HT-29 (cell line): Measurements from ENCODE around the gene DCST2. TPM values are rescaled to one million over a fixed set of nuclear protein-coding genes. Genes with fewer than 3 reads are reported as not detected.
"Not testable (repeated sequence)": the region's sequence is repeated elsewhere in the genome, so short reads cannot be mapped to it uniquely, and the experiment has no call there.

Experiments used
- DNase-seq: peaks from one replicate; pipeline ENCODE4 v3.0.0-alpha.2; 2015; ENCODE audit warnings: low spot score
- total RNA-seq: library from RNA; depleted of rRNA; stranded (reverse); fragments of >200 nt; shearing (Covaris generic); gene quantifications from 2 replicates; pipeline ENCODE4 v1.2.3, GENCODE V29; 2014

Gene DCST2
- total RNA-seq, 1 experiment from 2014 or later = 3.3 TPM

- peak; percentile 60 for DNase-seq
Measured at GRCh38 chr1:154998818-154999570, 34.6 kb downstream of the DCST2 start.

DNA sequence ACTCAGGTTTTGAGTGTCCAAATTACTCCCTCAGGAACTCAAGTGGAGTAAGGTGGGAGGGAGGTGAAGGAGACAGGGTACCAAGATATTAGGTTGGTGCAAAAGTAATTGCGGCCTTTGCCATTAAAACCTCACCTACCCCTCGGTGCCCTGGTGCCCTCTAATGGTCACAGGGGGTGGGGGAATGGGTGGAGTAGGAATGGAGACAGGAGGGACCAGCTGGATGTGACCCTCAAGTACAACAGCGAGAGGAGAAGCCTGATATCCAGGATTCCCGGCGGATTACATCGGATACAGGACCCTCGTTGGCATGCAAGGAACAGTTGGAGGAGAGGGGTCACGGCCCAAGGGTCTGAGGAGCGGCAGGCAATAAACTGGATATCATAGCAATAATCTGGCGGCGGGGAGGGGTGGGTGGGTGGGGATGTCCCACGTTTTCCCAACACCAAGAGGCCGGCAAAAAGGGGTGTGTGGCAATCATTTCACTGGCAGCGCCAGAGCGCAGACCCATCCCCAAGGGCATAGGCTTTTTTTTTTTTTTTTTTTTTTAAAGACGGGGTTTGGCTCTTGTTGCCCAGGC lies 35.3 kb downstream of the DCST2 start:
- no peak for DNase-seq

GRCh38 chr1:154996966-154997701 lies 36.4 kb downstream of the DCST2 start:
- DNase-seq = no peak

DNA sequence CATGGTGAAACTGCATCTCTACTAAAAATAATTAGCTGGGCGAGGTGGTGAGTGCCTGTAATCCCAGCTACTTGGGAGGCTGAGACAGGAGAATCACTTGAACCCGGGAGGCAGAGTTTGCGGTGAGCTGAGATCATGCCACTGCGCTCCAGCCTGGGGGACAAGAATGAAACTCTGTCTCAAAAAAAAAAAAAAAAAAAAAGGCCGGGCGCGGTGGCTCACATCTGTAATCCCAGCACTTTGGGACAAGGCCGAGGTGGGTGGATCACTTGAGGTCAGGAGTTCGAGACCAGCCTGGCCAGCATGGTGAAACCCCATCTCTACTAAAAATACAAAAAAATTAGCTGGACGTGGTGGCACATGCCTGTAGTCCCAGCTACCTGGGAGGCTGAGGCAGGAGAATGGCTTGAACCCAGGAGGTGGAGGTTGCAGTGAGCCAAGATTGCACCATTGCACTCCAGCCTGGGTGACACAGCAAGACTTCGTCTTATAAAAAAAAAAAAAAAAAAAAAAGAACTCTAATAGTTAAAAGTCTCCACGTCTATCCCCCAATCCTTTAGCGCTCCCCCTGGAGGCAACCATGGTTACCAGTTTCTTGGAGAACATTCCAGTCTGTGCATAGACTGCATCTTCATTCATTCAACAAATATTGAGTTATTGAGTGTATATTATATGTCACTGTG lies 38.1 kb downstream of the DCST2 start:
- peak; percentile 87 for DNase-seq

DNA sequence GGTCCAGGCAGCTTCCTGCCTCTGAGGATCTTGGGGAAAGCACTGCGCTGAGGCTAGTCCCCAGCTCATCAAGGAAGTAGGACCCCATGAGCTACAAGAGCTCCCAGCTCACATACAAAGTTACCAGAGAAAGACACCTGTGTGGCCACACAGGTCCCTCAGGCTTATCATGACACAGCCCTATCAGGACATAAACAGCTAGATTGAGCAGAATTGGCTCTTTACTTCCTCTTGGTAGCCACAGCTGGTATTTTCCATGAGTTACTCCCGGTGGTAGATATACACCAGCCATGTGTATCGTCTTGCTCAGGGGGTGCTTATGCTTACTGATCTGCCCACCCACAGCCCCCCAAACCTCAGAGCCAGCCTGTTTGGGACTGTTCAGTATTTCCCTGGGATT lies 39.0 kb downstream of the DCST2 start:
- DNase-seq = no peak

- no peak for DNase-seq
Measured at GRCh38 chr1:154994269-154994587, 39.4 kb downstream of the DCST2 start.

GRCh38 chr1:154993572-154994268 lies 39.9 kb downstream of the DCST2 start, which contains the start of gene LENEP:
Gene LENEP, plus strand, starts transcription at chr1:154993586. Its CDS starts 22 bp downstream, at chr1:154993608.
- DNase-seq = no peak

DNA sequence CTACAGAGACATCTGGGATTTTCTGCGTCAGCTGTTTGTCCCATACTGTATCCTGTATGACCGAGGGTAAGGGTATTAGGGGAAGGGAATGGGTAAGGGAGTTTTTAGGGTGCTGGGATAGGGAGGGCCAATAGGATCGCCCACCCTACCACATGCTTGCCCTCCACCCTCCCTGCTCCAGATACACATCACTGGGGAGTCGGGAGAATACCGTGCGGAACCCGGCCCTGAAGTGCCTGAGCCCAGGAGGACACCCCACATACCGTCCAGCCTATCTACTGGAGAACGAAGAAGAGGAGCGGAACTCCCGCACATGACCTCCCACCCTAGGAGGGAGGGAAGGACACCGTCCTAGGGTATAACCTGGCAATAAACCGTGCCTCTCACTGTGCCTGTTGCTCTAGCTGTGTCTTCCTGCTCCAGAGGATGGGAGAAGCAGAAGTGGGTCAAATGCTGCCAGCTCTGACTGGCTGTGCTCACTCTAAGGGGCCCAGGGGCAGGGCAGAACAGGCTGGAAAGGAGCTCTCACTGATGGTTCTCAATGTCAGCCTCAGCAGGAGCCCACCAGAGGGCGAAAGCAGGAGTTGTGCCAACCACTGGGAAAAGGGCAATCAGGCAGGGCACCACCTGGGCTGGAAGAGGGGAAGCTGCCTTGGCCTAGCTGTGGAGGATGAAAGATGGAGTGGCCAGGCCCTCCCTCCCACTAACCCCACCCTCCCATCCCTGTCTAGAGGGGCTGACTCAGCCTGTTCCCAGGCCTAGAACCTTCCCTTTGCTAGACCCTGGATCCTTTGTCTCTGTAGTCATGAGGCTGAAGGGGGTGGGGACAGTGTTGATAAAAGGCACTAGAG lies 40.6 kb downstream of the DCST2 start:
- peak; percentile 63 for DNase-seq

DNA sequence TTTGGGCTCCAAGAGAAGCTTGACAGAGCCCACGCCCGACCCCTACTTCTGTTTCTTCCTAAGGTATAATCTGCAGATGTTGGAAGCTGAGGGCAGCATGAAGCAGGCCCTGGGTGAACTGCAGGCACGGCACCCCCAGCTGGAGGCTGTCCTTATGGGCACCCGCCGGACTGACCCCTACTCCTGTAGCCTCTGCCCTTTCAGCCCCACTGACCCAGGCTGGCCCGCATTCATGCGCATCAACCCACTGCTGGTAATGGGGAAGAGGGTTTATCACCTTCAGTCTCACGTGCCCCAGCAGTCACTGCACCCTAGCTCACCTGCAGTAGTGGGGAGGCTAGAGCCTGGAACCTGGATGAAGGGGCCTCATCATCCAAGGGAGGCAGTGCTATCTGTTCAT lies 43.3 kb downstream of the DCST2 start:
- no peak for DNase-seq

DNA sequence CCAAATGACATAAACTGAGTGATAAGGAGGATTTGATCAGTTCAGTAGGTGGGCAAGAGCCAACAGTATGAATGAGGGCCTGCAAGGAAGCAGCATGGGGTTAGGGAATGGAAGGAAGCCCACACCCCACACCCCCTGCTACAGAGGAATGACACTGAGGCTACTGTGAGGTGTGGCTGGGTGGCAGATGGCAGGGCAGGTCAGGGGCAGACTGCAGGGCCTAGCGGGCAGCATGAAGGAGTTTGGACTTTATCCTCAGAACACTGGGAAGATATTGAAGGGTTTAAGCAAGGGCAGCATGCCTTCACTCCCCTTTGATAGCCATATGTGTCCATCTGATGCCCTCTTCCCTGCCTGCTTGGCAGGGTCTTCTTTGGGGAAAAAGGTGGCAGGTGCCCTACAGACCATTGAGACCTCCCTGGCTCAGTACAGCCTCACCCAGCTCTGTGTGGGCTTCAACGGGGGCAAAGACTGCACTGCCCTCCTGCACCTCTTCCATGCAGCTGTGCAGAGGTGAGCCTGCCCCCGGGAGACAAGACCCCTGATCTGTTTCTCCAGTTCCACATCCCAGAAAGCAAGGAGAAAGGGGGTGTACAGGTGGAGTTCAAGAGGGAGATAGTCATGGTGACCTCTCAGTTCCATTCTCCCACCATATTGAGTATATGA lies 44.3 kb downstream of the DCST2 start:
- no peak for DNase-seq

DNA sequence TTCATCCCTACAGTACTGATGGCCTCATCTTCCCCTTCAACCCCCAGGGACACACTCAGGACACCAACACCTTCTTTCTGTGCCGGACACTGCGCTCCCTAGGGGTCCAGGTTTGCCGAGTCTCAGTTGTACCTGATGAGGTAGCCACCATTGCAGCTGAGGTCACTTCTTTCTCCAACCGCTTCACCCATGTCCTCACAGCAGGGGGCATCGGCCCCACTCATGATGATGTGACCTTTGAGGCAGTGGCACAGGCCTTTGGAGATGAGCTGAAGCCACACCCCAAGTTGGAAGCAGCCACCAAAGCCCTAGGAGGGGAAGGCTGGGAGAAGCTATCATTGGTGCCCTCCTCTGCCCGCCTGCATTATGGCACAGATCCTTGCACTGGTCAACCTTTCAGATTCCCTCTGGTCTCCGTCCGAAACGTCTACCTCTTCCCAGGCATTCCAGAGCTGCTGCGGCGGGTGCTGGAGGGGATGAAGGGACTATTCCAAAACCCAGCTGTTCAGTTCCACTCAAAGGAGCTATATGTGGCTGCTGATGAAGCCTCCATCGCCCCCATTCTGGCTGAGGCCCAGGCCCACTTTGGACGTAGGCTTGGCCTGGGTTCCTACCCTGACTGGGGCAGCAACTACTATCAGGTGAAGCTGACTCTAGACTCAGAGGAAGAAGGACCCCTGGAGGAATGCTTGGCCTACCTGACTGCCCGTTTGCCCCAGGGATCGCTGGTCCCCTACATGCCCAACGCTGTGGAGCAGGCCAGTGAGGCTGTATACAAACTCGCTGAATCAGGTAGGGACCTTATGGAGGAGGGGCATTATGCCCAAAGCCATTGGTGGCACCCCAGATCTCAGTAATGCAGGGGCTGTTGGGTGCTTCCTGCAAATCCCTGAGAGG lies 45.3 kb downstream of the DCST2 start:
- DNase-seq = no peak

- DNase-seq = no peak
Measured at GRCh38 chr1:154987326-154987725, 46.3 kb downstream of the DCST2 start.

DNA sequence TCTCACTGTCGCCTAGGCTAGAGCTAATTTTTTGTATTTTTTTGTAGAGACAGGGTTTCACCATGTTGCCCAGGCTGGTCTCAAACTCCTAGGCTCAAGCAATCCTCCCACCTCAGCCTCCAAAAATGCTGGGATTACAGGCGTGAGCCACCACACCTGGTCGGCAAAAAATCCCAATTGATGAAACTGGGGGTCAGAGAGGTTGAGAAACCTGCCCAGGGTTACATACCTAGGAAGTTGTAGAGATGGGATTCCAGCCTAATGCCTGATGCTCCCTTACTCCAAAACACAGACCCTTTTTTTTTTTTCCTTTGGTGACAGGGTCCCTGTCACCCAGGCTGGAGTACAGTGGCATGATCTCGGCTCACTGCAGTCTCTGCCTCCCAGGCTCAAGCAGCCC lies 46.8 kb downstream of the DCST2 start:
- not testable (repeated sequence) for DNase-seq

- DNase-seq = no peak
Measured at GRCh38 chr1:154983776-154984466, 49.7 kb downstream of the DCST2 start.

DNA sequence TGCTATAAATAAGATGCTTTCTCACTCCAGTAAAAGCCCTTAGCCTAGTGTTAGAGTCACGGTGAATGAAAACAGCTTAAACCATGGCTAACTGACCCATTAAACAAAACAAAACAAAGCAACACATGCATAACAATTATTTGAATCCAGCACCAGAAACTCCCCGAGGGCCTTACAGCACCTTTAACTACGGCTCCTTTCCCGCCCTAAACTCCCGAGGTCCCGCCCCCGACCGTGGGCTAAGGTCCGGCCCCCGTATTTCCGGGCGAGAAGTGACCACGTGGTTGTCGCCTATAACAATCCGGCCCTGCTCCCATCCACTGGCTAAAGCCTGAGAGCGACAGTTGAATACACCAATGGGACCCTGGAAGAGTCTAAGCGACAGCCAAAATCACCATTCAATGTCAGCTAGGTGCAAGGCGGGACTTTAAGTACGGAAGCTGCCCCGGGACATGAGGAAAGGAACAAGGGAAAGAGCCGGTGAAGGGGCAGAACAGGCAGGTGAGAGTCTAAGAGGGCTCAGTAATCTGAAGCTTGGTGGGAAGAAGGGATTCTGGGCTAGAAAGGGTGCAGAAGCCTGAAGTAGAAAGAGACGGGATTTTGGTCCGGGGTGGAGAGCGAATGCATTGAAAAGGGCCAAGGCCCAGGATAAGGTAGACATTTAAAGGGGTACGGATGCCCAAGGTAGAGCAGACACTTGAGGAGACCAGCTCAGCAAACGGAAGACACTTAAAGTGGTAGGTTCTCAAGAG lies 50.5 kb downstream of the DCST2 start, which contains the start of gene FLAD1:
Gene FLAD1 (plus strand): TSS at position 448 of the 752 bp plus-strand sequence. CDS start 351 bp downstream, outside the sequence.
- peak; percentile 99 for DNase-seq

DNA sequence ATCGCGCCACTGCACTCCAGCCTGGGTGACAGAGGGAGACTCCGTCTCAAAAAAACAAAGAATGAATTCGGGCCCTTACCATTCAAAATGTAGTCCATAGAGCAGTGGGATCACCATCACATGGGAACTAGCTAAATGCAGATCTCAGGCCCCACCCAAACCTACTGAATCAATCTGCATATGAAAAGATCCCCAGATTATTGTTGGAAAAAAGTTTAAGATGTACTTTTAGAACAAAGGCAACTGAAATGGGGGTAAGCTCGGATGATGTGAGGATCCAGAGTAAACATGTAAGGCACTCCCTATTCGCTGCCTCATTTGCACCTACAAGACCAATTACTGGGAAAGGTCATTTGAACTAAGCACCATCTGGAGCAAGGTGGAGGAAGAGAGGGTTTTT lies 51.2 kb downstream of the DCST2 start:
- no peak for DNase-seq

DNA sequence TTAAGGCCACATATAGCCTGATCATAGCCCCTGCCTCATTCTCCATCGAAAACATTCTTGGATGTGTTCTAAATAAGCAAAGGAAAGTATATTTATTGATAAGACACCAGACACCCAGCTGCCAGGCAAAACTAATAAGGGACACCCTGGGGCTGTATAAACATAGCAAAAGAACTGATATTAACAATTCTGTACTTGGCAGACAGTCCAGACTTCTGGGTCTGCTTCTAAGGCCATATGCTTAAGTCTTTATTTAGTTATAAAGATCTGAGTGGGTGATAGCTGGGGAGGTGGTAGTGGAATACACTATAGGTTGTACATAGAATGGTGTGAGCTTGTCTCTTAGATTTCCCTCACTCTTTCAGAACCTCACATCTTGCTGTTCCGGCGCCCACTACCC lies 55.2 kb downstream of the DCST2 start:
- DNase-seq = no peak
